HG03469 (cell line): ENCODE data around the gene RNF144B.
"Not testable (repeated sequence)": the region's sequence is repeated elsewhere in the genome, so short reads cannot be mapped to it uniquely, and the experiment has no call there.

Experiments used
- ATAC-seq: cut with Tn5 transposase; IDR thresholded peaks from one replicate; pipeline ENCODE4 v1.9.1; 2021; ENCODE audit warnings: mild to moderate bottlenecking, moderate library complexity, moderate number of reproducible peaks; ENCODE audit not compliant: unreplicated experiment

RNF144B gene

DNA sequence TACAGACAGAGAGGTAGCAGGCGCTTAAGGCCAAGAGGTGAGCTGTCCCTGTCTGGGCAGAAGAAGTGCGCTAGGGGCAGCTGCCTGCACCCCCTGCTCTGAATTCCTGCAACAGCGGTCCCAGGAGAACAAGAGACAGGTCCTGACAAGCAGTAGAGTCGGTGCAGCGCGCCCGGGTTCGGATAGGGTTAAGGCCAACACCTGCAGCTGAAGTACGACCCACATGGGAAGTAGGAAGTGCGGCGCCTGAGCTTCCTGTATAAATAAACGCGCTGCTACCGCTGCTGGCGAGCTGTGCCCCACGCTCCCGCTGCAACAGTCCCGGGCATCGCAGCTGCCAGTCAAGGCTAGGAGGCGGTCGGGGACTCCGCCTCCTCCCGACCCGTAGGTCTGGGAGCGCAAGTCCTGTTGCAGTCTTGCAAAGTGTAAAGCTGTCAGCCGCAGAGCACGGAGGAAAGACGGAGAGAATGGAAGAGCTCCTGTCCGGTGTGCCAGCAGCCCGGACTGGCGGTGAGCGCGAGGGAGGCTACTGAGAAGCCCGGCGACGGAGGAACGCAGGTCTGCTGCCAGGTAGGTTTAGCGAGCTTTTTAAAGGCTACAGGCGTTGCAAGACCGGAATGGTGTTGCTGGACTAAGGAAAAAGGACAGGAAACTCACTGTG is at the start of gene RNF144B:
RNF144B (plus strand) TSS at position 290 of the 661 bp plus-strand sequence. CDS start 12,185 bp downstream, outside the sequence.
- peak; percentile 79 for ATAC-seq

DNA sequence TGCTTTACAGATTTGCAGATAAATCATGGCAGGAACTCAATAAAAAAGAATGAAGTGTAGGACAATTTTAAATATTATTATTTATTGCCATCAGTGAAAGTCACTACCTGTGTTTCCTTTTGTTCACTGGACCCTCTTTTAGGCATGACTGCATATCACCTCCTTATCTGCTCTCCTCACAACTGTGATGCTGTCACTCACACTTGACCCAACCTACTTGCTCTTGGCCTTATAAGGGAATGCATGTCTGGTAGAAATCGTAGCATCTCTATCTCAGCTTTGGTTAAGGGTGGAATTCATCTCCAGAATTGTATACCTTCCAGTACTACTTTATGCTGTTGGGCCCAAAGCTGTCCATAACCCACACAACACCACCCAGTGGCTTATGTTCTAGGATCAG is 47.6 kb upstream of the RNF144B start:
- ATAC-seq, result no peak

DNA sequence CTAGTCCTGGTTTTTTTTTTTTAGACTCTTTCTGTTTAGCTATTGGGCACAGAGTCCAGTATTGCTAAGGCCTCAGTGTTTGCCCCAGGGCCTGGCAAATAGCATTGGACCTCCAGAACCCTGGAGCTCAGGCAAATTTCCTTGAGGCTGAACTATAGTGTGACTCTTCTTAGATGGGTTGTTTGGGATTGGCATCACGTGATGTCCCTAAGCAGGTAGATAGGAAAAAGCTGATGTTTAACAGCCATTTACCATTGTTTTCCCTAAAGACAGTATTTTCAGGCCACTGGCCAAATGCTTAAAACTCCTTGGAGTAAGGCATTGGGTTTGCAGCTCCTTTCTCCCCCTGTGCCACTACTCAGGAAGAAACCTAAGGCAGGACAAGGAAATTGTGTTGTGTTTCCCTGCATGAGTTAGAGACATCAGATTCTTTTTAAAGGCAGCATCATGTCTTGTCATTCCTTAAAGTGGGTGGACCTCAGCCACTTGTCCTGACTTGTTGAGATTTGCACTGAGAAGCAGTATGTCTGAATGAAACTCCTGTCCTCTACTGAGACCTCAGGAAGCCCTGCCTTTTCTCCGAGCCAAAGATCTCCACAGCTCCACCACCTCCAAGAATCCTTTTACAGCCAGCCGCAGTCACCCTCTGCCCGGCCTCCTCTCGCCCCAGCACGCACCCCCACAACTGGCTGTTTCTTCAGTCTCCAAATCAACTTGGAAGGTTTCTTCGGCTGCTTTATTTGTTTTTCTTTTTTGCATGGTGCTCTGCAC is 46.2 kb upstream of the RNF144B start:
- ATAC-seq, result no peak

DNA sequence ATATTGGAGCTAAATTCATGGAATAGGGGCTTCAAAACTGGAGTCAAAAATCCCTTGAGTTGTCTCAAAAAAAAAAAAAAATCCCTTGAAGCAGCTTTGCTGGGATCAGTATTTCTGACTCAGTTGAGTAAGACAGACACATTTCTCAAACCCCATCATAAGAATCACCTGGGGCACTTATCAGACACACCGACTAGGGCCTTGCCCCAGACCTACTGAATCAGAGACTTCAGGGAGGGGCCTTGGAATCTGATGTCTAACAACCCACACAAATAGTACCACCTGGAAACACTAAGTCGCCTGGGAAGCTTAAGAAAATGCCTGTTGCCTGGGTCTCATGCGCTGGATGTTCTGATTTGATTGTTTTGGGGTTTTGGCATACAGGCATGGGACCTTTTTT is 44.9 kb upstream of the RNF144B start:
- no peak for ATAC-seq

DNA sequence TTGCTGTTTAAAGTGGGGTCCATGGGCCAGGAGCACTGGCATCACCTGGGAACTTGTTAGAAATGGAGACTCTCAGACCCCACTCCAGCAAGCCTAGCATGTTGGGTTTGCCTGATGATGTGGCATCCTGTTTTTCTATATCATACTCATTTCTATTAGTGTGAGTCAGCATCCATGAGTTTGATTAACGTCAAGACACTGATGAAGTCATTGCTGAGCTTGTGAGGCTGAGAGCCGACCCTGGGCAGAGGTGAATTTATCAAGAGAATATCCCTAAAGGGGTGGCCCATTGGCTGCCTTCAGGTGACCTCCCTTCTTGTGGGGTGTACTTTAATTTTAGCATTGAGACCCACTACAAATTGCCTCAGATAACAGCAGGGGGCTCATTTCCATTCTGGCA is 43.4 kb upstream of the RNF144B start:
- ATAC-seq, result no peak

DNA sequence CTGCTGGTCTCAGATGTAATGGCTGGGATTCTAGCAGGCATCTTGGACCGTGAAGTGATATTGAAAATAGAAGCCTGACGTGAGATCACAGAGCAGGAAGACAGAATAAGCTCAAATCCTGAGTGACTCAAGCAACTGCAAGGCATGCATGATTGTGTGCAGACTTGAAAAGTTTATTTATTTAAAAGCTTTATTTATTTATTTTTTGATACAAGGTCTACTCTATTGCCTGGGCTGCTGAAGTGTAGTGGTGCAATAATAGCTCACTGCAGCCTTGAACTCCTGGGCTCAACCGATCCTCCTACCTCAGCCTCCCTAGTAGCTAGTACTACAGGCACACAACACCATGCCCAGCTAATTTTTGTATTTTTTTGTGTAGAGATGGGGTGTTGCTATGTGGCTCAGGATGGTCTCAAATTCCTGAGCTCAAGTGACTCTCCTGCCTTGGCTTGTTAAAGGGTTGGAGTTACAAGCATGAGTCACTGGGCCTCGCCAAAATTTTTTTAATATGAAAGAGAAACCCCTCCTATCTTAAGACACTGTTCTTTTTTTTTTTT is 40.1 kb upstream of the RNF144B start:
- ATAC-seq, result no peak

DNA sequence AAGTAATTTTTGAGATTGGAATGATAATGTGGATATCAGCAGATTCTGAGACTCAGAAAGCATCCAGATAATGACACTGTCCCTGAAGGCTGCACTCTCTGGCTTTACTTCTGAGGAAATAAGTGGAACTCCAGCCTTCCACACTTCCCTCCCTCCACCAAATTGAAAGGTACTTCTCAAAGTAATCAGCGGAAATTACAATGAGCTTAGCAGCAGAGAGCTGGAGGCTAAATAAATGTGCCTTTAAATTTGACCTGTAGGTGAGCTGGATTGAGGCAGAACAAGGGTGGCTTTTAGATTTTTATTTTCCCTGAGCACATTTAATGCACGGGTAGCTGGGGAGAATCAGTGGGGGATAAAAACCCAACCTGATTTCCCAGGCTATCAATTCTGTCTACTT is 39.3 kb upstream of the RNF144B start:
- no peak for ATAC-seq

DNA sequence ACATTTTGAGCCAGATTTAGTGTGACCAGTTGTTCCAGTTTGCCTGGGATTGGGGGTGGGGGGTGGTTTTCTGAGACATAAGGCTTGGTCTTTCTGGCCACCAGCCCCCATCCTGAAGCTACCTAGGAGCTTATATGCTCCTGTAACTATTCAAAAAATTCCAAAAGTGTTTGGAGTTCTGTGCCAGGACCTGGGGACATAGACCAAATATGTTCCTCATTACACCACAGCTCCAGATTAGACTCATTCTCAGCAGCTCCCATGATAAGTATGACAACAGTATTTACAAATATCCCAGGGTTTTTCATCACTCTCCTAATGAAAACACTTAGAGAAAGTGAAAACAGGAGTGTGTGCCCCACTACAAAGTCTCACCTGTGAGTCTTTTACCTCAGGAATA is 37.8 kb upstream of the RNF144B start:
- ATAC-seq, result no peak

DNA sequence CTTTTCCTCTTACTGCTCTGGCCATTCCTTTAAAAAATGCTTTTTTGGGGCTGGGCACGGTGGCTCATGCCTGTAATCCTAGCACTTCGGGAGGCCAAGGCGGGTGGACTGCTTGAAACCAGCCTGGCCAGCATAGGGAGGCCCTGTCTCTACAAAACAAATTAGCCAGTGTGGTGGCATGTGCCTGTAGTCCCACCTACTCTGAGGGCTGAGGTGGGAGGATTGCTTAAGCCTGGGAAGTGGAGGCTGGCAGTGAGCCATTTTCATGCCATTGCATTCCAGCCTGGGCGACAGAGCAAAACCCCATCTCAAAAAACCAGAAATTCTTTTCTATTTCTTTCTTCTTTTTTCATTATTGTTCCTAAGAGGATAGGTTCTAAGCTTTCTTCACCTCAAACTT is 36.9 kb upstream of the RNF144B start:
- ATAC-seq, result no peak

DNA sequence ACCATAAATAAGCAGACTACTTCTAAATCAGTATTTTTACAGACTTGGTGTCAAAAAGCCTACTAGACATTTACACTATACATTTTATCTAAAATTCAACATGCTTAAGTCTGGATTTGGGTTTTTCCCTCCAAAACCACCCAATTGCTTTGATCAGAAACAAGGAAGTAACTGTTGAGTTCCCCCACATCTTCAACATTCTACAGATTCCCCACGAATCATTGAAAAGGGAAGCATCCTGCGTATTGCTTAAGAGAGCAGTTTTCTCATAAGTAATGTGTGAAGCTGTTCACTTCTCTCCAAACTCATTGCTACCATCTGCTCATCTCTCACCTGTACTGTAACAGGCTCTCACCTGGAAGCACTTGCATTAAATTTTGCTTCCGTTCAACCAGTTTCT is 36.4 kb upstream of the RNF144B start:
- ATAC-seq, result no peak

DNA sequence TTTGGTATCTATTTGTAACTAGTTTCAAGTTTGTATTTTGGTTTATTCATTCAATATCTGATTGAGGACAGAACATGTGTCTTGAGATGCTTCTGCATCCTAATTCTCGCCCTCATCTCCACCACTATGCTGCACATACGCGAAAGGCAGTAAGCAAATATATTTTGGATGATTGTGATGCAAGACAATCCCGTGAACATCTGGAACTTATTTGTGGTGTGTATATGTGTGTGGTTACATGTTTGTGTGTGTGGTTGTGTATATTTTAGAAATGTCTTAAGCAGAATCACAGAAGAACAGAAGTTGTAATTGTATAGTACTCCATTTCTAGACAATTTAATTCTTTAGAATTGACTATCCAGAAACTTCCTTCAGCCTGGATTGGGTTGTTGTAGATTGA is 35.1 kb upstream of the RNF144B start:
- no peak for ATAC-seq

DNA sequence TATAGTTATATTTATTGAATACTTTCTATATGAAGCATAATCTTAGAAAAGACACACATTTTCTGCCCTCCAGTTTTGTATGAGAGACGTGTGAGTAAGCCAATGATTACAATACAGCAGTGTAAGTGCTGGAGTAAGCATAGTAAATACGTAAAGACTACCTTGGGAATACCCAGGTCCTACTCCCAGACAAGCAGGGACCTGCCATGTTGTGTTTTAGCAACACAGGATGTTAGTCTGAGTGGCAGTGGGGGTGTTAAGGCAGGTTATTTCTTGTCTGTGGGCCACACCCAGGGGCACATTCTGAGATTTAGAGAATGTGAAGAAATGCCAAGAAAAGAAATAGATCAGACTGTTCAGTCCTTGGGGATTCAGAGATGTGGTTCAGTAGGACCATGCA is 34.3 kb upstream of the RNF144B start:
- ATAC-seq, result no peak

DNA sequence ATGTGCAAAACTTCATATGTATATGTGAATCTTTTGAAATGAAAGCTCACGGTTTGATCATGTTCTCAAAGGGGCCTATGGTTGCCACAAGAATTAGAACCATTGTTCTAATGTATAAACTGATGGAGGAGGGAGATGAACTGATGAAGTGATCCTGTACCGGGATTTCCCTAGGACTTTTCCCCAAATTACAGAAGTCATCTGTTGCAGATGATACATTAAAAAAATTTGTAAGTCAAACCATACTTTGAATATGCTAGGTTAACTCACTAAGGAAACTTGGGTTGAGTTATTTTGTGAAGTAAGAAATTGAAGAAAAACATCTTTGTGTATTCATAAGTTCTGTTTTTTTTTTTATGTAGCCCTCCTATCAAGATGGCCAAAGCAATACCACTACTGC is 33.9 kb upstream of the RNF144B start:
- no peak for ATAC-seq

DNA sequence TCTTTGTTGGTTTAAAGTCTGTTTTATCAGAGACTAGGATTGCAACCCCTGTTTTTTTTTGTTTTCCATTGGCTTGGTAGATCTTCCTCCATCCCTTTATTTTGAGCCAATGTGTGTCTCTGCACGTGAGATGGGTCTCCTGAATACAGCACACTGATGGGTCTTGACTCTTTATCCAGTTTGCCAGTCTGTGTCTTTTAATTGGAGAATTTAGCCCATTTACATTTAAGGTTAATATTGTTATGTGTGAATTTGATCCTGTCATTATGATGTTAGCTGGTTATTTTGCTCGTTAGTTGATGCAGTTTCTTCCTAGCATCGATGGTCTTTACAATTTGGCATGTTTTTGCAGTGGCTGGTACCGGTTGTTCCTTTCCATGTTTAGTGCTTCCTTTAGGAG is 29.6 kb upstream of the RNF144B start:
- ATAC-seq, result not testable (repeated sequence)

DNA sequence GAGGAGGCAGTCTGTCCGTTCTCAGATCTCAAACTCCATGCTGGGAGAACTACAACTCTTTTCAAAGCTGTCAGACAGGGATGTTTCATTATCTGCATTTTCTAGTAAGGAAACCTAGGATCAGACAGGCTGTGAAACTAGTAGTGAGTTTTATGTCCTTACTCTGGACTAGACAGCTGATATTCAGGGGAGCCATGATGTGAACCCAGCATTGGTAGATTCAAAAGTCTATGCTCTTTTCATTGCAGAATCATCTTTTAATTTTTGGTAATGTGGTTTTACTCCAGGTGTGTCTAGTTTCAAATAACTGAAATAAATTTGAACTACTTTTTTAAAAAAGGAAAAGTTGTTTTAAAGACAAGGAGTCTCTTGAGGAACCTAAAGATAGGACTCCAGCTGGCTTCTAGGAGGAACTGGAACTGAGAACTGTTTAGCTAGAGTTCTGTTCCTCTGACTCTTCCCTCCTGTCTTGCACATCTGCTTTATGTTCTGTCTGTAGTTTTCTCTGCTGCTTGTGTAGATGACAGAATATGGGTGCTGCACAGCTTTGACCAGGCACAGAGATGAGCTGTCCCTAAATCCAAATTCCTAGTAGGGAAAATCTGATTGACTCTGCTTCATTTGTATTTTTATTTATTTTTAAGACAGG is 27.8 kb upstream of the RNF144B start:
- peak; percentile 92 for ATAC-seq

DNA sequence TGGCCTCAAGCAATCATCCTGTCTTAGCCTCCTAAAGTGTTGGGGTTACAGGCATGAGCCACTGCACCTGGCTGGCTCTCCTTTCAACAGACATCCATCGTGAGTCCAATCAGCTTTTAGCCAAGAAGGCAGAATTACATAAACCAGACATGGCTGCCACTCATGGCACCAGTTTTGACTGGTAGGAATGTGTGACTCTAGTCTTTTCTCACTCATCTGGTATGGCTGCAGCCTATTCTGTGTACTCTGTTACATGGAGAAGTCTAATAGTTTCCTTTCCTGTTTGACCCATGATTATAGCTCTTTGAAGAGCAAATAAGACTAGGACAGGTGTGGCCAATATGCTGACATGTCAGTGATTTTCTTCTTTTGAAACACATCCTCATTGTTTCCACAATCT is 27.0 kb upstream of the RNF144B start:
- ATAC-seq, result no peak

DNA sequence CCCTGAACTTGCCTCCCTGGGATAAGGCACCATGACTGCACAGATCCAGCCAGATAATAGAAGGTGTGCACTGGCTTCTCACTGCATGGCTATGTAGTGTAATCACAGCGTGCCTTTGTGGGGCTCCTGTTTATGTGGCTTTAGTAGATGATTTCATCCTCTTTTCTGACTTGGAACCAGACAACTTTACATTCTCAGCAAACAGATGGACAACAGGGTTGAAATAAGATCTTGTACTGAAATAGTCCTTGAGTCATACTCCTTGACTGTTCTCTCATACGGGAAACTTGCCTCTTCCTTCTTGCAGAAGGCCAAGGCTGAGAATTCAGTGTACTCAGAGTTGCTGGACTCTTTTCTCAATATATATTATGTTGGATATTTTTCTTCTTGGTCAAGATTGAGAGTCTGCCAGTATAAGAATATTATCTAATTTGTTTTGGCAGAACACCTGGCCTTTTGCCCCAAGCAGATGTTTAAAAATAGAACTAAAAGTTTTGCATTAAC is 25.0 kb upstream of the RNF144B start:
- ATAC-seq, result no peak

DNA sequence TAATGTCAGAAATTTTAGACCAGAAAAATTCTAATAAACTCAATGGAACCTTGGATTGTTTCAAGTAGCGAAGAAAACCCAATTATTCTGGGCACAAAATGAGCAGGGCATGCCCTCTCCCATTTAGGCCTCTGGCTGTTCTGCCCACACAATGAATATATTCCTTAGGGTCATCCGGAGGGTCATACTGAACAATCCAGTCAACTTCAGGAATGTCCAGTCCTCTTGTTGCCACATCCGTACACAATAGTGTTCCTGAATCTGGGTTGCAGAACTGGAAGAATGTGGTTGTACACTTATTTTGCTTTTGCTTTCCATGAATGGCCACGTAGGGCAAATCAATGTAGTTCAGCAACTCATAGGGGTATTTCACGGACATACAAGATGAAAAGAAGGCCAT is 23.4 kb upstream of the RNF144B start:
- ATAC-seq, result no peak

DNA sequence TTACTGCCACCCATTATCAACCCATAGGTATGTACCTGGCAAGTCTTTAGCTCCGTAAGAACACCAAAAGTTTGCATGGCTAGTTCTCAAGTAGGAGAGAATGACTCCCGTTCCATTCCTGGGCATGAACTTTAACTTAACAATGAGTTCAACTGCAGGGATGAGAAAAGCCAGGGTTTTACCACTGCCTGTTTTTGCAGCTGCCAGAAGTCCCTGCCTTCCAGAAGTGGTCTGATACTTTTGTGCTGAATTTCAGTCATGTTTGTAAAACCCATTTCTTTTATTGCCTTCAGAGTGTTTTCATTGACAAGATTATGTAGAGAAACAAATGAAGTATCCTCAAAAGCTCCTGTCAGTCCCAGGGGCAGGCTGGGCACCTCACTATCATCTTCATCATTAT is 22.6 kb upstream of the RNF144B start:
- ATAC-seq, result not testable (repeated sequence)

DNA sequence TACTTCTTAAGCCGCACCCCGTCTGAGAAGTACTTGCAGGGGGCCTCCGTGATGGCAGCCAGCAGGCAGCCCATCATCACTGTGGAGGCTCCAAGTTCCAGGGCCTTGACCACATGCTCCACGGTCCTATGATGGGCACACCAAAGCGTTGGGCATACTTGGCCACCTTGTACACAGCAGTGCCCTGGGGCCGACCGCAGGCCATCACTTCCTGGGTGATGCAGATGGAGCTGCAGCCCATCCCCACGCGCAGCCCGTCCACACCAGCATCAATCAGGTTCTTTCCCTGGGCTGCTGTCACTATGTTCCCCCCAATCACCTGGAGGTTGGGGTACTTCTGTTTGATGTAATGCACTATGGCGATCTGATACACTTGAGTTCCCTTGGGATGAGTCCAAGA is 19.8 kb upstream of the RNF144B start:
- no peak for ATAC-seq

DNA sequence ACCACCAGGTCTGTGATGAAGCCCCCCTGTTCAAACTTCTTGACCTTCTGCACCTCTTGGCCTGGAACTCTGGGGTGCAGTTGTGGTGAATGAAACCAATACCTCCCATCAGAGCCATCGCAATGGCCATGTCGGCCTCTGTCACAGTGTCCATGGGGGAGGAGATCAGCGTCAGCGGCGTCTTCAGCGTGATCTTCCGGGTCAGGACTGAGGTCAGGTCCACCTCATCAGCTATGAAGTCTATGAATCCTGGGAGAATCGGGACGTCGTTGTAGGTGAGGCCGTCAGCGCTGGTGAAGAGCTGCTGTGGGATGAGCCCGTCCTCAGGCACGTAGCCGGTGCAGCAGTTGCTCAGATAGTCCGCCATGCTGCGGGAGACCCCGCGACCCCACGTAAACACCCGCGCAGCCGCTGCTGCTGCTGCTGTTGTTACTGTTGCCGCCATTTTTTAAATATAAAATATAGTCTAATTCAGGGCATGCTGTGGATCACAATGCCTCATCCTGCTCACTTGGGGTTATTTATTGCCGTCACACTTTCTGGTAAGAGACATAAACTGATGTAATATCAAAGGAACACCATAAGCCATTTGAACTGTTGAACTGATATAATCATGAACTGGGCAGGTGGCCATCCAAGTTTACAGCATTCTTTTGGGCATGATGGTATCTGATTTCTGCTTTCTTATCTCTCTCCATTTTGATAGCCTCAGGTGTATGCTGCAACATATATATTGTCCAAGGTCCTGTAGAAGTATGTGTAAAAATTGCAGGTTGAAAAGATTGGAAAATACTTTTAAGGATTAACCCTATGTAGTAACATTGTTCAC is 18.7 kb upstream of the RNF144B start:
- no peak for ATAC-seq
